ENCODE results near the gene TTLL13. TPM values are rescaled to one million over a fixed set of nuclear protein-coding genes. Genes with fewer than 3 reads are reported as not detected.
"Not testable (repeated sequence)": the region's sequence is repeated elsewhere in the genome, so short reads cannot be mapped to it uniquely, and the experiment has no call there.

The TTLL13 gene
- total RNA-seq, 2 donors from 2014 or later = not detected

- Histone ChIP-seq H3K27ac (no peak overlapping the region), H3K4me1 (peaks cover 0 to 68% of the 10 kb centered on the region in 2 donors), H3K9me3 (no peaks in the 10 kb centered on the region), H3K27me3 (no peaks in the 10 kb centered on the region), H3K4me3 (no peak overlapping the region), H3K36me3 (peaks cover 46% of the 10 kb centered on the region)
- TF ChIP-seq, protein P1, sequence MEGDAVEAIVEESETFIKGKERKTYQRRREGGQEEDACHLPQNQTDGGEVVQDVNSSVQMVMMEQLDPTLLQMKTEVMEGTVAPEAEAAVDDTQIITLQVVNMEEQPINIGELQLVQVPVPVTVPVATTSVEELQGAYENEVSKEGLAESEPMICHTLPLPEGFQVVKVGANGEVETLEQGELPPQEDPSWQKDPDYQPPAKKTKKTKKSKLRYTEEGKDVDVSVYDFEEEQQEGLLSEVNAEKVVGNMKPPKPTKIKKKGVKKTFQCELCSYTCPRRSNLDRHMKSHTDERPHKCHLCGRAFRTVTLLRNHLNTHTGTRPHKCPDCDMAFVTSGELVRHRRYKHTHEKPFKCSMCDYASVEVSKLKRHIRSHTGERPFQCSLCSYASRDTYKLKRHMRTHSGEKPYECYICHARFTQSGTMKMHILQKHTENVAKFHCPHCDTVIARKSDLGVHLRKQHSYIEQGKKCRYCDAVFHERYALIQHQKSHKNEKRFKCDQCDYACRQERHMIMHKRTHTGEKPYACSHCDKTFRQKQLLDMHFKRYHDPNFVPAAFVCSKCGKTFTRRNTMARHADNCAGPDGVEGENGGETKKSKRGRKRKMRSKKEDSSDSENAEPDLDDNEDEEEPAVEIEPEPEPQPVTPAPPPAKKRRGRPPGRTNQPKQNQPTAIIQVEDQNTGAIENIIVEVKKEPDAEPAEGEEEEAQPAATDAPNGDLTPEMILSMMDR (IDR thresholded peaks at IDR 0.05) = no peak
- no peak for DNase-seq (ENCODE audit: low spot score)
Measured at GRCh38 chr15:90268415-90268814, 19.1 kb downstream of the TTLL13 start.

DNA sequence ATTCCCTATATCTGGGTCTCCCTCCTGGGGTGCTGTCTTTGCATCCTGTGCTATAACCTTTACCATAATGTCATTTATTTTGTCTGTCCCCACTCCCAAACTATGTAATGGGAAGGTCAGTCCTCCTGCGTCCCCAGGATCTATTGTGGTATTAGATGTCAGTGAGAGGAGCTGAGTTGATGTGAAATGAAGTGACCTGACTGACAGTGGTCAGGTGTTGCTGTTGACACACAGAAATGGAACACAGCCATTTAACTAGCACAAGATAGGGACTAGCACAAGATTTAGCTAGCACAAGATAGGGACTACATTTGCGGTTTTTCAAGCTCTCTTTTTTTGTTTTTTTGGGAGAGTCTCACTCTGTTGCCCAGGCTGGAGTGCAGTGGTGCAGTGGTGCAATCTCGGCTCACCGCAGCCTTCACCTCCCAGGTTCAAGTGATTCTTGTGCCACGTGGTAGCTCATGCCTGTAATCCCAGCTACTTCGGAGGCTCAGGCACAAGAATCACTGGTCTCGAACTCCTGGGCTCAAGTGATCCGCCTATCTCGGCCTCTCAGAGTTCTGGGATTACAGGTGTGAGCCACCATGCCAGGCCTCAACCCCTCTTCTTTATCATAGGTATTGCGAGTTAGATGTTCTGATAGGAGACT is 21.3 kb downstream of the TTLL13 start:
- no peaks in the 10 kb centered on the region for H3K9me3 ChIP-seq
- no peak for DNase-seq (ENCODE audit: low spot score)
- peaks cover 55% of the 10 kb centered on the region for H3K36me3 ChIP-seq
- no peaks in the 10 kb centered on the region for H3K27me3 ChIP-seq
- H3K4me1 ChIP-seq = peaks cover 0 to 58% of the 10 kb centered on the region in 2 donors
- TF ChIP-seq, protein P1 (IDR thresholded peaks at IDR 0.05) = no peak
- H3K4me3 ChIP-seq = no peak overlapping the region
- peak overlapping the region; percentile 13 to 51 for H3K27ac ChIP-seq

DNA sequence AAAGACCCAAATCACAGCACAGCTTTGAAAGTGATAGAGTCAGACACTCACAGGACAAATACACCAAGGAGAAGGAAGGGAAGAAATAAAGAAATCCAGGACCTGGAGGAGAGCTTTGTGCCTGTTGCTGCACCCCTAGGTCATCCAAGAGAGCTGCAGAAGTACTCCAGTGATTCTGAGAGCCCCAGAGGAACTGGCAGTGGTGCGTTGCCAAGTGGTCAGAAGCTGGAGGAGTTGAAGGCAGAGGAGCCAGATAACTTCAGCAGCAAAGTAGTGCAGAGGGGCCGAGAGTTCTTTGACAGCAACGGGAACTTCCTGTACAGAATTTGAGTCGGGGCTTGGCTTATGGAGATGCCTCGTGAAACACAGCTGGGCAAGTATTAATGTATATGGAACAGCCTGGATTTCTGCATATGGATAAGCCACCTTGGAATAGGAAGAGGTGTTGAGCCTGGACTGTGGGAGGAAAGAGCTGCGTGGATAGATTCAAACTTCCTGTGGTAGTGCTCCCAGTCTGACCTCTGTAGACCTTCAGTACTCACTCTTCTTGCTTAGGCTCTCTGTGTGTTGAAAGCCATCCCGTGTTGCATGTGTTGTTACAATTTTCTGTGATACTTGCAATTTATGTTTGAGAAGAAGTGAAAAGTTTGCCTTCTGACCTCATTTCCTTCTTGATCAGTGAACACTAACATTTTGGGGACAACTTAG is 22.3 kb downstream of the TTLL13 start:
- H3K27me3 ChIP-seq = no peaks in the 10 kb centered on the region
- H3K4me3 ChIP-seq = no peak overlapping the region
- H3K4me1 ChIP-seq = peaks cover 0 to 55% of the 10 kb centered on the region in 2 donors
- peaks cover 63% of the 10 kb centered on the region for H3K36me3 ChIP-seq
- no peak for DNase-seq (ENCODE audit: low spot score)
- H3K27ac ChIP-seq = peak overlapping the region; percentile 13 to 51
- no peaks in the 10 kb centered on the region for H3K9me3 ChIP-seq
- TF ChIP-seq, protein P1 (IDR thresholded peaks at IDR 0.05) = no peak

DNA sequence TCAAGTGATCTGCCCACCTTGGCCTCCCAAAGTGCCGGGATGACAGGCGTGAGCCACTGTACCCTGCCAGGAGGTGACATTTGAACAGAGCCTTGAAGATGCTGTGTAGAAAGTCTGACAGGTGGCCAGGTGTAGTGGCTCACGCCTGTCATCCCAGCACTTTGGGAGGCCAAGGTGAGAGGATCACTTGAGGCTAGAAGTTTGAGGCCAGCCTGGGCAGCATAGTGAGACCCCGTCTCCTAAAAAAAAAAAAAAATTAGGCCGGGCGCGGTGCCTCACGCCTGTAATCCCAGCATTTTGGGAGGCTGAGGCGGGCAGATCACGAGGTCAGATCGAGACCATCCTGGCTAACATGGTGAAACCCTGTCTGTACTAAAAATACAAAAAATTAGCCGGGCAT is 29.1 kb downstream of the TTLL13 start:
- peaks cover 16% of the 10 kb centered on the region for H3K36me3 ChIP-seq
- H3K4me3 ChIP-seq; H3K9me3 ChIP-seq; H3K27me3 ChIP-seq; H3K4me1 ChIP-seq; DNase-seq (ENCODE audit: low spot score); H3K27ac ChIP-seq: not testable (repeated sequence)

- not testable (repeated sequence) for H3K4me3 ChIP-seq, H3K9me3 ChIP-seq, H3K27me3 ChIP-seq, H3K27ac ChIP-seq, H3K4me1 ChIP-seq, H3K36me3 ChIP-seq
- DNase-seq (ENCODE audit: low spot score) = peak; percentile 18
Measured at GRCh38 chr15:90280743-90281142, 31.4 kb downstream of the TTLL13 start.

DNA sequence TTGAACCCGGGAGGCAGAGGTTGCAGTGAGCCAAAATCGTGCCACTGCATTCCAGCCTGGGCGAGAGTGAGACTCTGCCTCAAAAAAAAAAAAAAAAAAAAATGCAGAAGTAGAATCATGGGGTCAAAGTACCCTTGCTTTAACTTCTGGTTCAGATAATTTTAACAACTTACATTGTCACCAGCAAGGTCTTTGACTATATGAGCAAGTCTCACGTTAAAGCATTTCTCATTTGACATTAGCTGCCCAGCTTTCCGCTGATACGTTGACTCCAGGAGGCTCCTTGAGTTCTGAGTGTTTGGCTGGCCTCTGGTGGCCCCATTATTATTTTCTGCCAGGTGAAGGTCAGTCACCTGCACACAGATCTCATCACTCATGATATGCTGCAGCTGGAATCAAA is 32.3 kb downstream of the TTLL13 start:
- peak overlapping the region in 1 of 2 donors; percentile 29 for H3K27ac ChIP-seq
- H3K9me3 ChIP-seq, H3K4me1 ChIP-seq, H3K4me3 ChIP-seq, H3K36me3 ChIP-seq, H3K27me3 ChIP-seq: not testable (repeated sequence)
- DNase-seq (ENCODE audit: low spot score) = peak; percentile 21

GRCh38 chr15:90286678-90287077 is 37.3 kb downstream of the TTLL13 start:
- TF ChIP-seq, protein P1 (IDR thresholded peaks at IDR 0.05) = peak; percentile 18 to 58
- Histone ChIP-seq H3K9me3 (no peaks in the 10 kb centered on the region), H3K4me1 (no peaks in the 10 kb centered on the region), H3K36me3 (no peaks in the 10 kb centered on the region), H3K27ac (no peak overlapping the region), H3K4me3 (no peak overlapping the region), H3K27me3 (no peaks in the 10 kb centered on the region)
- DNase-seq (ENCODE audit: low spot score) = peak; percentile 36

Measured in right atrium auricular region (tissue), 2 donors.